GM19468 (cell line): Measurements from ENCODE around the gene MGAT3.
"Not testable (repeated sequence)": the region's sequence is repeated elsewhere in the genome, so short reads cannot be mapped to it uniquely, and the experiment has no call there.

Source experiments
- ATAC-seq: cut with Tn5 transposase; IDR thresholded peaks from one replicate; pipeline ENCODE4 v1.9.1; 2021; ENCODE audit warnings: mild to moderate bottlenecking, moderate library complexity, moderate number of reproducible peaks; ENCODE audit not compliant: unreplicated experiment; ENCODE audit errors: extremely low read depth

The MGAT3 gene

DNA sequence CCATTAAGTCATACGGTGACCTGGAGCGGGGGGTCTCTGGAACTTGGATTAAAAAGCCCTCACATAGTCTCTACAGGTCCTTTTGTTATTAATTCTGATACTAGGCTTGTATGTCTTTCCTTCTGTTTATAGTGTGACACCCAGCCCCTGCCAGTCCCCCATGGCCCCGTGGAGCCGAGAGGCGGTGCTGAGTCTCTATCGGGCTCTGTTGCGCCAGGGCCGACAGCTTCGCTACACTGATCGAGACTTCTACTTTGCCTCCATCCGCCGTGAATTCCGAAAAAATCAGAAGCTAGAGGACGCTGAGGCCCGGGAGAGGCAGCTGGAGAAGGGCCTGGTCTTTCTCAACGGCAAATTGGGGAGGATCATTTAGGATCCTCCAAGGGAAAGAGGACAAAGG, 47.3 kb downstream of the MGAT3 start:
- ATAC-seq, result no peak

DNA sequence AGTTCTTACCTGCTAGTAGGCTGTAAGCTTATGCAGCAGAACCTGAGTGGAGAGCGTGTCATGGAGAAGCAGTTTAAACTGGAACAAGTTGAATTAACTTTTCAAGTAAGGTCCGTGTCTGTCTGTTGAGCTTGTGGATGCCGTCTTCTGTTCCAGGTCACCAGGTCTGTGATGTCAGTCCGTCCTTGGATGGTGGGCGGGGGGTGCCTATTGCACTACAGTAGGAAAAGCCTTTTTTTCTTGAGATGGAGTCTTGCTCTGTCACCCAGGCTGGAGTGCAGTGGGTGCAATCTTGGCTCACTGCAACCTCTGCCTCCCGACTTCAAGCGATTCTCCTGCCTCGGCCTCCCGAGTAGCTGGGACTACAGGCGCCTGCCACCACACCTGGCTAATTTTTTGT, 50.2 kb downstream of the MGAT3 start:
- not testable (repeated sequence) for ATAC-seq

DNA sequence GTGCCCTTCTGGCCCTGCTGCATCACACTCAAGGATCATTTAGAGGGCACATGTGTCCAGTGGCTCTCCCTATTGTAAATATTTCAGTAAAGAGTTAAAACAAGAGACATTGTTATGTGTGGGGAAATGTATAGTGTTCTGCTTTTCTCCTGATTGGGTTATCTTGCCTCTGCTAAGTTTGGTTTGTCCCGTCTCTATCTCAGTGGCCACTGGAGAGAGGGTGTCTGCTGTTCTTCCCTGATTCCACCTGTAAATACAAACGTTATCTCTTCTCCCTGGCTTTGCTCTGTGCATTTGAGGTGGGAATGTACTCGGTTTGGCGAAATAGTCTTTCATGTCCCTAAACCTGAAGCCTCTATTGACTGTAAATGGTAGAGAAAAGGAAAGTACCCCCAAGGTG, 51.6 kb downstream of the MGAT3 start:
- no peak for ATAC-seq

DNA sequence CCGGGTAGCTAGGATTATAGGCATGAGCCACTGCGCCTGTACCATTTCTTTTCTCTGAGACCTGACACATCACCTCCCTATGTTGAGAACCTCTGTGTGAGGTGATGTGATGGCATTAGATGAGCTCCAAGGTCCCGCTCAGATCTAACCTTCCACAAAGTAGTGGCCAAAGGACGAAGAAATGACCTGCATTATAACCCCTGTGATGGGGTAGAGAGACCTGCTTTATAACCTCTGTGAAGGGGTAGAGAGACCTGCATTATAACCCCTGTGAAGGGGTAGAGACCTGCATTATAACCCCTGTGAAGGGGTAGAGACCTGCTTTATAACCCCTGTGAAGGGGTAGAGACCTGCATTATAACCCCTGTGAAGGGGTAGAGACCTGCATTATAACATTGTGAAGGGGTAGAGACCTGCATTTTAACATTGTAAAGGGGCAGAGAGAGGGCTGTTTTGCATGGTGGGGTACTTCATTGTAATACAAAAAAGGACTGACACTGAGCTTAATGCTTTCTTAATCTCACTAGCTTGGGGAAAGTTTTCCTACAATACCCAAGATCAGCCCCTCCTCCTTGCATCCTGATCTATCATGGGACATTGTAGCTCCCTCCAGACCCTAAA, 53.8 kb downstream of the MGAT3 start:
- ATAC-seq, result no peak

DNA sequence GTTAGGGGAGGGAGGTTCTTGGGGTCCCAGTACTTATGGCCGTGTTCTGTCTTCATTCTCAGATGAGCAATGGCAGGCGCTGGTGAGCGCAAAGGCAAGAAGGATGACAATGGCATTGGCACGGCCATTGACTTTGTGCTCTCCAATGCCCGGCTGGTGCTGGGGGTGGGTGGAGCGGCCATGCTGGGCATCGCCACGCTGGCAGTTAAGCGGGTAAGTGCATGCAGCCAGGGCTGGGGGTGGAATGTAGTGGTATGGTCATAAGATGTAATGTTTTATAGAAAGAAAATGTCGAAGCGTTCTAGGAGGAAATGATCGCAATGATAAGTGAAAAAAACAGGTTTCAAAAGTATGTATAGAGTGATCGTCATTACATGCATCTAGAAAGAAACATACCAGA, 54.4 kb downstream of the MGAT3 start:
- ATAC-seq, result no peak

DNA sequence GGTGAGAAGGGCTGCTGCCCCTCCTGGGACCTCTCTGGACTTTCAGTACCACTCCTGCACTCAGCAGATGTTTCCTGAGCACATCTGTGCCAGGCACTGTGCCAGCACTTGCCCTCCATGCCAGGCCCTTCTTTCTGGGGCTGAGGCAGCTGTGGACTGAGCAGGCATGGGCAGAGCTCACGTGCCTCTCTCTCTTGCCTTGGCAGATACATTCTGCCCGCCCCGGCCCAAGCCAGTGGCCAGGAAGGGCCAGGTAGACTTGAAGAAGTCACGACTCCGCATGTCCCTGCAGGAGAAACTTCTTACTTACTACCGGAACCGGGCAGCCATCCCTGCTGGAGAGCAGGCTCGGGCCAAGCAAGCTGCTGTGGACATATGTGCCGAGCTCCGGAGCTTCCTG, 55.2 kb downstream of the MGAT3 start:
- no peak for ATAC-seq

DNA sequence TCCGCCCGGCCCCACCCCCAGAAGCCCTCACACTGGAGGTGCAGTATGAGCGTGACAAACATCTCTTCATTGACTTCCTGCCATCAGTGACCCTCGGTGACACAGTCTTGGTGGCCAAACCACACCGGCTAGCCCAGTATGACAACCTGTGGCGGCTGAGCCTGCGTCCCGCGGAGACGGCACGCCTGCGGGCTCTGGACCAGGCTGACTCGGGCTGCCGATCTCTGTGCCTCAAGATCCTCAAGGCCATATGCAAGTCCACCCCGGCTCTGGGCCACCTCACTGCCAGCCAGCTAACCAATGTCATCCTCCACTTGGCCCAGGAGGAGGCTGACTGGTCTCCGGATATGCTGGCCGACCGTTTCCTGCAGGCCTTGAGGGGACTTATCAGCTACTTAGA, 57.0 kb downstream of the MGAT3 start:
- ATAC-seq, result no peak

DNA sequence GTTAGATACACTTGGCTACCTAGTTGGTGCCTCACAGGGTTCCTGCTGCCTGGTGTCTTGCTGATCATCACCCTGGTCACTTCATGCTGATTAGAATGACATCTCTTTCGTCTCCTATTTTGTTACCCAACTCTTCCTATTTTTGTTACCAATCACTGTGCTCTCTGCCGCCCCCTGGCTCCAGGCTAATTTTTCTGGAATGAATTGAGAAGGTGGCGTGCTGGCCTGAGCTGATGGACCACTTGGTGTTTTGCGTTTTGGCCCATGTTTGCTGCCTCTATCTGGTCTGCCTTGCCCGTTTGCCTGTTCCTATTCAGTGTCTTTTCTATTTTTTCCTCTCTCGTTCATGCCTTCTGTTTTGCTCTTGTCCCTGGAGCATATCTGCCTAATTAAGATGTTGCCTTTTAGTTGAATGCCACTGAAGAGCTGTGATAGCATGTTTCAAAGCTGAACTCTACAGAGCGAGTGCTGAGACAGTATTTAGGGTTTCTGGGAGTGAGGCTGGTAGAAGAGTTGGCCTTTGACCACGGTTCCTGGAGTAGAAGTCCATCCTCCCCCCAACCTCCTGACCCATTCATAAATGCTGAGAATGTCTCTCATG, 57.7 kb downstream of the MGAT3 start:
- ATAC-seq, result no peak

DNA sequence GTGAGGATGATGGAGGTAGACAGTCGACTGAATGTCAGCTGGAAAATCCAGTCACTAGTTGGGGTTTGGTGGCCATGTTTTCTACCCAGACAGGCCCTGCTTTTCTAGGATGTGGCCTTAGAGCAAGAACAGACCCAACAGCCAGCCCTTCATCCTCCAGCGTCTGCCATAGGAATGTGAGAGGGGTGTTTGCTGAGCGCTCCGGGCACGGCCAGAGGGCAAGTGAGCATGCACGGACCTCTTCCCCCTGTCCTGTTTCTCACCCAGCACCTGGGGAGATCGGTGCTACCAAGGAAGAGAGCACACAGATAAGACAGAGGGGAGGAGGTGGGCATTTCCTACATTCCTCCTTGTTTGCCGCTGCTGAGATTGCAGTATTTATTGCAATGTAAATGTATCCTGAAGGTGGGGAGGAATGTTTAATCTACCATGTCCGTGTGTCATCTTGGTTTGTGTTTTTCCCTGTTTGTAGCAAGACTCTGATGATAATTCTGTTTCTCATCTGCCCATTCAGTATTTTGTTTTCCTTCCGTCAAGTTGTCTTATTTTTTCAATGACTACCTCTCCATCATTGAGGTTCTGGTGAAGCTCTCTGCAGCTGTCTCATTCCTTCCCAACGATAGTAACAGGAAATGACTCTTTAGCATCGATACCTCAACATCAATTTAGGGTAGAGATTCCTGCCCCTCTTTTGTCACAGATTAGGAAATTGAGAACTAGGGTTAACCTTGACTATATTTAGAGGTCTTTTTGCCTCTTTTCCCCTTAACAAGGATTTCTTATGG, 58.6 kb downstream of the MGAT3 start:
- ATAC-seq, result no peak

DNA sequence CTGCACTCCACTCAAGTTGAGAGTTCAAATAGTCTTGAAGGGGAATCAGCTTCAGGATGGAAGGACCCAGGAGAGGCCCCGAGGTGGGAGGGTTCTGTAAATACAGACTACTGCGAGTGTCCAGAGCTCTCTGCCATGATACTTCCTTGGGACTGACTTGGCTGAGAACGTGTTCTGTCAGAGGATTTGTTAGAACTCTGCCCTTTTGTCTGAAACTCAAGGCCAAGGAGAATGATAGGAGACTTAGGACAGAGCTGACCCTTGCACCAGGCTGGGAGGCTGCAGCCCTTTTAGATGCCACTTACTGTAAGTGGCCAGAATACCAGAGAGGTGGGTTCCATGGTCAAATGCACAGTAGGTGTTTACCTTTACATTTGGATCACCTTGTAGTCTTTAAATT, 60.7 kb downstream of the MGAT3 start:
- no peak for ATAC-seq

DNA sequence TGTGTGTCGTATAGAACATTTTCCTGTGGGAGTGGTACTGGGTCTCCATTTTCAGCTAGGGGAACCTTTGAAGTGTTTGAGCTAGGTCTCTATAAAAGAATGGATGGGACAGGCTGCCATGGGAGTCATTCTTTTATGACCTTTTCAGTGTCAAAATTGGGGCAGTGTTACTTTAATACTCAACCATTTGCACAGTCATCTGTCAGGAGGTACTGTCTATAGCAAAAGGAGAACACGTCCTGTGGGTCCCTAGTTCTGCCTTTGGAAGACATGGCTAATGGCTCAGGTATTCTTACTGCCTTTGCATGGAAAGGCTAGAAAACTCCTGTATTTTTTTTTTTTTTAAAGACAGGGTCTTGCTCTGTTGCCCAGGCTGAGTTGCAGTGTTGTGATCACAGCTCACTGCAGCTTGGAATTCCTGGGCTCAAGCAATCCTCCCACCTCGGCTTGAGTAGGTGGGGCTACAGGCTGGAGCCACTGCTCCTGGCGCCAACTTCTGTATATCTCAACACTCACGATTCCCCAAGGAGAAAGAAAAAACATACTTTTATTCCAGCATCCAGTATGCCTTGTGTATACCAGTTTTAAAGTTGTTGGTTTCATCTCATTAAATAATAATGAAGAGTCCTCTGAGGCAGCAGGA, 61.5 kb downstream of the MGAT3 start:
- ATAC-seq, result no peak

DNA sequence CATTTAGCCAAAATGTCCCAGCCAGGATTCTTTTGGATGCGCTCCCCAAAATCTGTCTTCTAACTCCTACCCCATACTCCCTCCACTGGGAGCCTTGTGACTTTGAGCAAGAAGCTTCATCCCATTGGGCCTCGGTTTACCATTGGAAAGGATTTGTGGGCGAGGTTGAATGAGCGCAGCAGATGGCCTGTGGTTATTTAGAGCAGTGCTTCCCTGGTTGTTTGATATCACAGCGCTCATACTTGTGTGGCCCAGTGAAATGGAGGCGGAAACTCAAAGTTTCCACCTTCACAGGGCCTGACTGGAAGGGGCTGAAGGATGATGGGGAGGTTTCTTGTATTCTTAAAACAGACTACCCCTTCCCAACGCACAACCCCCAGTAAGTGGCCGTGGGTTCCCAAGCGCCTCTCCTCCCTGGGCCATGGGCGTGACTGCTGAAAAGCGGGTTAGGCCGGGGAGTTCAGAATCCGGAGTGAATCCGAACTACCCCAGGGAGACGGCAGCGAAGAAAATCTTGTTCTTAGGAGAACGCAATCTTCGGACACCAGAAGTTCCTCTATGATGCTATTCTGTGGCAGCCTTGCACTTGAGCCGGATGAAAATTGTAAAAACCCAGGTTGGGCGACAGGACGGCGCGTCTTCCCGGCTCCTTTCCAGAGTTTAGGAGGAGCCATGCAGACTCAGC, 62.3 kb downstream of the MGAT3 start:
- no peak for ATAC-seq

DNA sequence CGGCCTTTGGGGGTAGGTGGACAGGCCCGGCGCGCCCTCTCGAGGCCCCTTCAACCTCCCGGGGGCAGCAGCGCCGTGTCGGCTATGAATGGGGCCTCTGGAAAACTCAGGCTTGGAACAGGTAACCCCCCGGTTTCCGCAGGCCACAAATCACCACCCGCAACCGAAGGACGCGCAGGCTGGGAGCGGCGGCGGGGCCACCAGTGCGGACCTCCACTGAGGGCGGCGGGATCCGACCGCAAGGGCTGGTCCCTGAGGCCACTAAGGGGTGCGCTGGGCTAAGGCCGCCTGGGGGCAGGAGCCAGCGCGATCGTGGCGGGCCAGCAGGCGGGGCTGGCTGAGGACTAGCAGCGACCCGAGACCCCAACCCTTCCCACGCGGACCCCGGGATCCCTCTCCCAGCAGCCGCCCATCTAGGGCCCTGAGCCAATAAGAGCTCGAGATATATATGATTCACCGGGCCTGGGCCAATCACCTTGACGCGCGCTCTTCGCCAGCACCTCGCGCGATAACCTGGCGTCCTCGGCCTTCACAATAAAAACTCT, 62.9 kb downstream of the MGAT3 start:
- ATAC-seq, result peak; percentile 50

DNA sequence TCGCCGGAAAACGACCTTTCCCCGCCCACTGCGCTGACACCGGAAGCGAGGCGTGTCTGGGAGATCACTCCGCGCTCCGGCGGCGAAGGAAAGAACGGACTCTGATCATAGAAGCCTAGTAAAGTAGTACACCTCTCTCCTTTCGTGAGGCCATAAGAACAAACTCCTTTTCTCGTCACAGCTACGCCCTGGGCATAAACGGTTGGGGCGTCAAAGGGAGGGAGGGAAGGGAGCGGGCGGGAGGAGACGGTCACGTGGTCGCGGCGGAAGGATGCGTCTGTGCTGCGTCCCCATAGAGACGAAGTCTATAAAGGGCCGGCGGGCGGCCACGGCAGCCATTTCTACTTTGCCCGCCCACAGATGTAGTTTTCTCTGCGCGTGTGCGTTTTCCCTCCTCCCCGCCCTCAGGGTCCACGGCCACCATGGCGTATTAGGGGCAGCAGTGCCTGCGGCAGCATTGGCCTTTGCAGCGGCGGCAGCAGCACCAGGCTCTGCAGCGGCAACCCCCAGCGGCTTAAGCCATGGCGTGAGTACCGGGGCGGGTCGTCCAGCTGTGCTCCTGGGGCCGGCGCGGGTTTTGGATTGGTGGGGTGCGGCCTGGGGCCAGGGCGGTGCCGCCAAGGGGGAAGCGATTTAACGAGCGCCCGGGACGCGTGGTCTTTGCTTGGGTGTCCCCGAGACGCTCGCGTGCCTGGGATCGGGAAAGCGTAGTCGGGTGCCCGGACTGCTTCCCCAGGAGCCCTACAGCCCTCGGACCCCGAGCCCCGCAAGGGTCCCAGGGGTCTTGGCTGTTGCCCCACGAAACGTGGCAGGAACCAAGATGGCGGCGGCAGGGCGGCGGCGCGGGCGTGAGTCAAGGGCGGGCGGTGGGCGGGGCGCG, 63.7 kb downstream of the MGAT3 start, which contains the start of gene ATF4:
TSS of gene ATF4 (plus strand) at position 337 of the 880 bp plus-strand sequence. CDS start 884 bp downstream, outside the sequence.
- ATAC-seq, result peak; percentile 25

DNA sequence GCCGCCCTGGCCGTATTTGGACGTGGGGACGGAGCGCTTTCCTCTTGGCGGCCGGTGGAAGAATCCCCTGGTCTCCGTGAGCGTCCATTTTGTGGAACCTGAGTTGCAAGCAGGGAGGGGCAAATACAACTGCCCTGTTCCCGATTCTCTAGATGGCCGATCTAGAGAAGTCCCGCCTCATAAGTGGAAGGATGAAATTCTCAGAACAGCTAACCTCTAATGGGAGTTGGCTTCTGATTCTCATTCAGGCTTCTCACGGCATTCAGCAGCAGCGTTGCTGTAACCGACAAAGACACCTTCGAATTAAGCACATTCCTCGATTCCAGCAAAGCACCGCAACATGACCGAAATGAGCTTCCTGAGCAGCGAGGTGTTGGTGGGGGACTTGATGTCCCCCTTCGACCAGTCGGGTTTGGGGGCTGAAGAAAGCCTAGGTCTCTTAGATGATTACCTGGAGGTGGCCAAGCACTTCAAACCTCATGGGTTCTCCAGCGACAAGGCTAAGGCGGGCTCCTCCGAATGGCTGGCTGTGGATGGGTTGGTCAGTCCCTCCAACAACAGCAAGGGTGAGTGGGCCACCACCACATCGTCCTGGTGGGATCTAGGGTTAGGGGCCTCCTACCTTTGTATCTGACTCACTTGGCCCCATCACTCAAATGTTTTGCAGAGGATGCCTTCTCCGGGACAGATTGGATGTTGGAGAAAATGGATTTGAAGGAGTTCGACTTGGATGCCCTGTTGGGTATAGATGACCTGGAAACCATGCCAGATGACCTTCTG, 64.5 kb downstream of the MGAT3 start:
- ATAC-seq, result not testable (repeated sequence)

DNA sequence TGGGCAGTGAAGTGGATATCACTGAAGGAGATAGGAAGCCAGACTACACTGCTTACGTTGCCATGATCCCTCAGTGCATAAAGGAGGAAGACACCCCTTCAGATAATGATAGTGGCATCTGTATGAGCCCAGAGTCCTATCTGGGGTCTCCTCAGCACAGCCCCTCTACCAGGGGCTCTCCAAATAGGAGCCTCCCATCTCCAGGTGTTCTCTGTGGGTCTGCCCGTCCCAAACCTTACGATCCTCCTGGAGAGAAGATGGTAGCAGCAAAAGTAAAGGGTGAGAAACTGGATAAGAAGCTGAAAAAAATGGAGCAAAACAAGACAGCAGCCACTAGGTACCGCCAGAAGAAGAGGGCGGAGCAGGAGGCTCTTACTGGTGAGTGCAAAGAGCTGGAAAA, 65.3 kb downstream of the MGAT3 start:
- not testable (repeated sequence) for ATAC-seq

DNA sequence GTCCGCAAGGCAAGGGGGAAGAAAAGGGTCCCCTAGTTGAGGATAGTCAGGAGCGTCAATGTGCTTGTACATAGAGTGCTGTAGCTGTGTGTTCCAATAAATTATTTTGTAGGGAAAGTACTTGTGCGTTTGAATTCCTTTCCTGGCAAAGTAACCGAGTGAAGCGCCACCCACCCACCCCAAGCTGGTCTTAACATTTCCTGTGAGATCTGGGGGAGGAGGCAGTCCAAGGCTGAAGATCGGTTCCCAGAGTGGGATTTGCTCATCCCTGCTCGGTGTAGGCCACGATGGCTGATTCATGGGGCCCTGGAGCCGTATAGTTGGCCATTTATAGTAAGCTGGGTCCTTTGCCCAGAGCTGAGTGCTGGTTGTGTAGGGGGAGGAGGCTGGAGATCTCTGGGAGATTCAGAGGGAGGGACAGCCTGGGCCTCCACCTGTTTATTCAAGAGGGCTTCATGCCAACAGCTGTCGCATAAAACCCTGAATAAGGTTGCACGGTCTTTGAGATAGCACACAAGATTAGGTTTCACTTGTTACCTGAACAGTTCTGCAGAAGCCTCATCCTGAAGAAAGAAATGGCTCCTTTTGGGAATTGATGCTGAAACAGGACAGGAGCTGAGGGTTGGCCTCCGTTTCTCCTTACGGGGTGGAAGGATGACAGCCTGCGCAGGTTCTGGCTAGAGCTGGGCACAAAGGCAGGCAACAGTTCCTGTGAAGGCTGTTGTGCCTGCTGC, 65.9 kb downstream of the MGAT3 start:
- ATAC-seq, result no peak
